HUES6 (cell line): ENCODE data around the gene PEX11G.

Experiments used
- H3K27ac ChIP-seq: 2 replicates; pipeline ENCODE4 v1.7.0; 2013; ENCODE audit warnings: low read depth, mild to moderate bottlenecking, low read length, inconsistent platforms
- H3K27me3 ChIP-seq: 2 replicates; pipeline ENCODE4 v1.6.1; 2013; ENCODE audit warnings: low read length; ENCODE audit not compliant: control insufficient read depth, insufficient read depth
- H3K36me3 ChIP-seq: 2 replicates; pipeline ENCODE4 v1.6.1; 2013; ENCODE audit warnings: low read length; ENCODE audit not compliant: control insufficient read depth, insufficient read depth
- H3K4me1 ChIP-seq: 2 replicates; pipeline ENCODE4 v1.6.1; 2013; ENCODE audit warnings: low read length; ENCODE audit not compliant: control insufficient read depth, insufficient read depth
- H3K4me3 ChIP-seq: 2 replicates; pipeline ENCODE4 v1.5.1; 2013; ENCODE audit warnings: low read depth, low read length
- H3K9ac ChIP-seq: one replicate; pipeline ENCODE4 v1.6.1; 2013; ENCODE audit warnings: mild to moderate bottlenecking, low read length
- H3K9me3 ChIP-seq: 2 replicates; pipeline ENCODE4 v1.6.1; 2013; ENCODE audit warnings: low read depth, low read length; ENCODE audit not compliant: control insufficient read depth, insufficient read depth

PEX11G gene

DNA sequence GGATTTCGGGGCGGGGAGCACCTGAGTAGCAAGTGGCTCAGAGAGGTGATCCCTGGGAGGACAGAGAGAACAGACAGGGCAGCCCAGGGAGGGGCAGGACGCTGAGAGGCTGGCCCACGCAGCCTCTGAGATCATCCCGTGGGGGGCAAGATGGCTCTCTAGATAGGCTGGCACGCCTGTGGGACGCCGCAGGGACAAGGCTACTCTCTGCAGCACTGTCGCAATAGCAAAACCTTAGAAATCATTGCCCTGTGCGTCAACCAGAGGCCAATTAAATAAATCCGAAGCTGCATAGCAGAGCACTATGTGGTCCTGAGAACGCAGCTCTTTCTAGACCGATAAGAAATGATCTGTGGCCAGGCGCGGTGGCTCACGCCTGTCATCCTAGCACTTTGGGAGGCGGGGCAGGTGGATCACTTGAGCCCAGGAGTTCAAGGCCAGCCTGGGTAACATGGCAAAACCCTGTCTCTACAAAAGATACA lies 5.1 kb downstream of the PEX11G start:
- H3K9me3 ChIP-seq = peaks cover 2% of the 10 kb centered on the region; the same call in 1 of the 2 replicates

DNA sequence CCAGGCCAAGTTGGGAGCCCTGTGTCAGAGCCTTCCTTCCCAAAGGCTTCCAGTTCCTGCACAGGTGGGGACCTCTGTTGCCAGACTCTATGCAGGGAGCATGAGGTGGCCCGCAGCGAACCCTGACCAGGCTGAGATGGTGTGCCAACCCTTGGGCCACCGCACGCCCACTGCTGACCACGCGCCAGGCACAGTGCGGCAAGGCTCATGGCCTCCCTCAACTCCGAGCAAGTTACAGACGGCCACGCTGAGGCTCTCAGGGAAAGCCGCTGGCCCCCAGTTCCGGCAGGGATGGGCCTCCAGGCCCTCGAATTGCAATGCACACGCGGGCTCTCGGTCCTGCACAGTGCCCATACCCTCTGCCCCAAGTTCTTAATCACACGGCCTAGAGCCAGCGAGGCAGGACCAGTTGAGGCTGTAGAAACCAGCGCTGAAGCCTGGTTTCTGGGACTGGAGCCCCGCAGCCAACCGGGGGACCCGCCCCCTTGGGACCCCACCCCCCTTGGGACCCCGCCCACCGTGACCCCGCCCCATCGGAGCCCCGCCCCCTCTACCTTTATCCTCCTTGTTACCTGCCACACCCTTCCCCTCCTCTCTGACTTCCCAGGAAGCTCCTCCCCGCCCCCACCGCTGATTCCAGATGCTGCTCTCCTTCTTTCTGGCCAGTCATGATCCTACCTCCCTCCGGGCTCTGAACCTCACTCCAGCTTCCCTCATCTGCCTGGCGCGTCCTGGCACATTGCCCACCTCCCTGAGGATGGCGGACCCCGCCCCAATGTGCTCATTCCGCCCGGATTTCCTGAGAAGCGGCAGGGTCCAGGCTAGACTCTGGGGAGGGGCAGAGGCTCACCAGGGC lies 6.0 kb downstream of the PEX11G start:
- Histone ChIP-seq H3K9ac (peak overlapping the region; percentile 21), H3K36me3 (no peaks in the 10 kb centered on the region), H3K27ac (0 out of 2 replicates have a peak overlapping the region, but pooled peaks have one; percentile 5), H3K27me3 (no peaks in the 10 kb centered on the region), H3K9me3 (peaks cover 2% of the 10 kb centered on the region; the same call in 1 of the 2 replicates), H3K4me1 (peaks cover 22% of the 10 kb centered on the region), H3K4me3 (peak overlapping the region; percentile 52)

More for the DNA sequence above, 5.1 kb downstream of the PEX11G start:
- no peaks in the 10 kb centered on the region for H3K27me3 ChIP-seq
- H3K27ac ChIP-seq = no peak overlapping the region
- H3K4me3 ChIP-seq = peak overlapping the region; percentile 52
- no peak overlapping the region for H3K9ac ChIP-seq
- no peaks in the 10 kb centered on the region for H3K36me3 ChIP-seq
- H3K4me1 ChIP-seq = peaks cover 22% of the 10 kb centered on the region

DNA sequence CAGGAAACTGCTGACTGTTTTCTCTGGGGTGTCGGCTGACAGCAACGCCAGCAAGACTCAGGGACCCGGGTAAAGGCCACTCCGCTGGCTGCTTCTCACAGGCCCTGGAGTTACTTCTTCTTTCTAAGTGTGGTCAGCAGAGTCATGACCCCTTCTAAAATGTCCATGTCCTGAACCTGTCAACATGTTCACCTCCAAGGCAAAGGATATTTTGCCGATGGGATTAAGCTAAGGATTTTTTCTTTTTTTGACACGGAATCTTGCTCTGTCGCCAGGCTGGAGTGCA lies 7.9 kb downstream of the PEX11G start:
- Histone ChIP-seq H3K4me1 (peaks cover 22% of the 10 kb centered on the region), H3K9me3 (peaks cover 2% of the 10 kb centered on the region; the same call in 1 of the 2 replicates), H3K4me3 (no peak overlapping the region), H3K27ac (peak overlapping the region; percentile 50; the same call in 1 of the 2 replicates), H3K27me3 (no peaks in the 10 kb centered on the region), H3K9ac (no peak overlapping the region), H3K36me3 (no peaks in the 10 kb centered on the region)

DNA sequence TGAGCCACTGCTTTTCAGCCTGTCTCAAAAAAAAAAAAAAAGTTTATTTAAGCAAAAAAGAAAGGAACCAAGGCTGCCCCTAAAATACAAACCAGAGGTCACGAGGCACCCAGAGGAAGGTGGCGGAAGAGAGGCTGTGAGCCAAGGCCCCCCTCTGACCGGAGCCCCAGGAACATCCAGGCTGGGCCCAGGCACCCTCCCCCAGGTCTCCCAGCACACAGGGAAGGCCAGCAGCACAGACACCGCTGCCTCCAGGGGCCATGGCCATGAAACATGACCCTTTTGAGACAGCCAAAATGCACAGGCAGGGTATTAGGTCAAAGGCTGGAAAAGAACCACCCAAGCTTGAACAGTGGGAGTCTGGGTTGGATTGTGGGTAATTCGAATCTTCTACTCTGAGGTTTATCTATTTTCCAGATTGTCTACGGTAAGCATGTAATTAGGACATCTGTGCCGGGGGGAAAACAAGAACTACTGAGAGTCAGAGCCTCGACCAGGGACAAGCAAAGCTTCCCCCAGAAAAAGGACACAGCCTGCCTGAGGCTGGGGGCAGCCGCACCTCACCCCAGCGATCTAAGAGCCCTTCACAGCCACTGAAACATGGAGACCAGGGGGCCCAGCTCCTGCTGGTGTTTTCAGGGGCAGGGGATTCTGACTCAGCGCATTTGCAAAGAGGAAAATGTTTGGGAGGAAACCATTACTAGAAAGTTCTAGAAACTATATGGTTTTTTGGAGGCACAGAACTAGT lies 8.4 kb downstream of the PEX11G start:
- Histone ChIP-seq H3K27ac (peak overlapping the region; percentile 50; the same call in 1 of the 2 replicates), H3K4me3 (no peak overlapping the region), H3K36me3 (no peaks in the 10 kb centered on the region), H3K27me3 (no peaks in the 10 kb centered on the region), H3K9me3 (peaks cover 2% of the 10 kb centered on the region; the same call in 1 of the 2 replicates), H3K4me1 (peaks cover 22% of the 10 kb centered on the region), H3K9ac (peak overlapping the region; percentile 31)

DNA sequence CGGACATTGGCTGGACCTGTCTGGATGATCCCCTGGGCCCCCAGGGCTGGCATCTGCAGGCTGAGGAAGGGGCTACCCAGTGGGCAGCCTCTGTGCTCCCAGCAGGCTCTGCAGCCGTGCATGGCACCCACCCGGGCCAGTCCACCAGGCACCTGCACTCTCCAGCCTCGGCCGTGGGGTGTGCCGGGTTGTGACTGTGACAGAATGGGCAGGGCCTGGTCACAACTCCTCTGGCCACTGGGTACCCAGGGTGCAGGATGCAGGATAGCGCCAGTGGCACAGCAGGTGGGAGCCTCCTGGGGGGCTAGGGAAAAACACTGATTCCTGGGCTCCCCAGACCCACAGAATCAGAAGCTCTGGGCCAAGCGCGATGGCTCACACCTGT lies 10.0 kb downstream of the PEX11G start:
- H3K9me3 ChIP-seq = peaks cover 2% of the 10 kb centered on the region; the same call in 1 of the 2 replicates
- no peak overlapping the region for H3K4me3 ChIP-seq
- no peaks in the 10 kb centered on the region for H3K27me3 ChIP-seq
- H3K9ac ChIP-seq = no peak overlapping the region
- H3K27ac ChIP-seq = no peak overlapping the region
- no peaks in the 10 kb centered on the region for H3K36me3 ChIP-seq
- peaks cover 22% of the 10 kb centered on the region for H3K4me1 ChIP-seq

DNA sequence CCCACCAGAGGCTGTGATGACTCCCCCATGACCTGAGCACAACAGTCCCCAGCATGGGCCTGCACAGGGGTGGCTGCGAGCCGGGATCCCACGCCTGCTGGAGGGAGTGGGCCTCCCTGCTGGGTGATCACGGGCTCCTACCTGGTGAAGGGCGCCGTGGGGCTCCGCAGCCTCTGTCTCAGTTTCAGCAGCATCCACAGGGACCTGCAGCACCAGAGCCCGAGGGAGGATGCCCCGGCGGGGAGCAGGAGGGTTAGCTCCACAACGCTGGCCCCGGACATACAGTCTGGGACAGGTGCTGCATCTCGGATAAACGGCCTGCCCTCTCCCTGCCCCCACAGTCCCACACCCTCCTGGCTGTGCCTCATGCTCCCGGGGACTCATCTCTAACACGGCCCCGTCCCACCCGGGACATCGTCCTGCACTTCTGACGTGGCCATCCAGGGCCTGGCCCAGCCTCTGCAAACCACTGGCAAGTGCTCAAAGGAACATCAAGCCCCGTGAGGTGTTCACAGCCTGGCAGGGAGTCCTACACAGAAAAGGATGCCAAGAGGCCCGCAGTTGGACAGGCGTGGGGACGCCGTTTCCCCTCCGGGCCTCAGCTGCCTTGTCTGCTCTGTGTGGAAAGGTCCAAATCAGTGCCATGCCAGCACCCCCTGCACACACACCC lies 10.5 kb downstream of the PEX11G start:
- Histone ChIP-seq H3K36me3 (no peaks in the 10 kb centered on the region), H3K4me1 (peaks cover 16% of the 10 kb centered on the region), H3K27me3 (no peaks in the 10 kb centered on the region), H3K9me3 (peaks cover 2% of the 10 kb centered on the region; the same call in 1 of the 2 replicates), H3K27ac (no peak overlapping the region), H3K9ac (no peak overlapping the region), H3K4me3 (no peak overlapping the region)

DNA sequence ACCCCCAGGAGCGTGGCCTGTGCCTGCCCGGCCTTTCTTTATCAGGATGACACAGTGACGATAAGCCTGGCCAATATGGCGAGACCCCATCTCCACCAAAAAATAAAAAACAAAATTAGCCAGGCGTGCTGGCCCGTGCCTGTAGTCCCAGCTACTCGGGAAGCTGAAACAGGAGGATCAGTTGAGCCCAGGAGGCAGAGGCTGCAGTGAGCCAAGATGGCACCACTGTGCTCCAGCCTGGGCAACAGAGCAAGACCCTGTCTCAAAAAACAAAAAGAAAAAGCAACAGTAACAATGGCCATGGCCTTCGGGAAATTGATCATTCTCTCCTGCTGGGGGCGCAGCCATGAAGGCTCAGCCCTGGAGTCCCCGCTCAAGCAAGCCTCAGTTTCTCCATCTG lies 11.1 kb downstream of the PEX11G start:
- Histone ChIP-seq H3K27me3 (no peaks in the 10 kb centered on the region), H3K9ac (no peak overlapping the region), H3K27ac (no peak overlapping the region), H3K4me3 (no peak overlapping the region), H3K36me3 (no peaks in the 10 kb centered on the region), H3K9me3 (peaks cover 2% of the 10 kb centered on the region; the same call in 1 of the 2 replicates), H3K4me1 (peaks cover 13% of the 10 kb centered on the region)

DNA sequence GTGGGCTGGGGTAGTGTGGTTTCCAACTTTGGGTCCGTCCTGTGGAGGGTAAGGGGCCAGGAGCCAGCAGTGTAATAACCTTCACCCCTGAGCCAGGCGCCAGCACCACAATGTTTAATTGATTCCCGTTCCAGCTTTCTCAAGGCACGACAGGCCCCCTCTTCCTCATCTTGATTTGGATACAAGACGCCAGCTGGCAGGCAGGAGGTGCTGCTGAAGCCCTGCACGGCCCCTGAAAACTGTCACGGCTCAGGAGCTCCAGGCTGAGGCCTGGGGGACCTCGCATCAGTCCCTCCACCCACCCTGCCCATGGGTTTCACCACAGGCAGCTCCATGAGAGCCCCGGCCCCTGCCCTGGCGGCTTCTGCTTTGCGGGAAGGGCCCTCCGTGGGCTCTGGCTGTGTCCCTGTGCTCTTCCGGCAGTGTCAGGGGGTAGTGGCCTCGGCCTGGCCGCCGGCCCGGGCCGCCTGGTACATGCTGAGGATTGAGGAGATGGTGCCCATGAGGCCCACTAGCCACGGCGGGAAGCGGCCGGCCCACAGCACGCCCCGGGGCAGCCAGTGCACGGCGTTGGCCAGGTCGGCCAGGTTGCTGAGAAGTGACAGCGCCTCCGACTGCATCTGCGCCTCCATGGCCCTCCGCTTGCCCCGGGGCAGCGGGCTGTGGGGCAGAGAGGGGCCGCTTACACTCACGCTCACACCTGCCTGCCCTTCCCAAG lies 11.9 kb downstream of the PEX11G start:
- Histone ChIP-seq H3K27me3 (no peaks in the 10 kb centered on the region), H3K4me1 (peaks cover 10% of the 10 kb centered on the region), H3K9me3 (peaks cover 2% of the 10 kb centered on the region; the same call in 1 of the 2 replicates), H3K36me3 (peaks cover 5% of the 10 kb centered on the region; the same call in 1 of the 2 replicates), H3K4me3 (no peak overlapping the region), H3K27ac (no peak overlapping the region), H3K9ac (no peak overlapping the region)

DNA sequence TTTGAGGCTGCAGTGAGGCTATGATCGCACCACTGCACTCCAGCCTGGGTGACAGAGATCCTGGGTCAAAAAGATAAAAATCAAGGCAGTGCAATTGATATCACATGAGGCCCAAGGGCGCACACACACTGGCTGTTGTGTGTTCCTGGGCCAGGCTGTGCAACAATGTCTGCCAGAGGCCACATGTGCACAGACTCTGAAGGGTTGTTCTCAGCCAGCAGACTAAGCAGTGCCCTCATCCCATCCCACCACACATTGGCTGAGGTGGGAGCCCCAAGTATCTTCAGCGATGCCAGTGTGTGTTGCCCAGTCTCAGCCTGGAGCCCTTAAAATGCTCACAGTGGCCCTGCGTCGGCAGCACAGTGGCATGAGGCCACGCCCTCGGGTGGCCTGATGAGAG lies 12.6 kb downstream of the PEX11G start:
- no peak overlapping the region for H3K9ac ChIP-seq
- peaks cover 10% of the 10 kb centered on the region for H3K4me1 ChIP-seq
- no peak overlapping the region for H3K4me3 ChIP-seq
- no peaks in the 10 kb centered on the region for H3K27me3 ChIP-seq
- H3K27ac ChIP-seq = no peak overlapping the region
- H3K9me3 ChIP-seq = no peaks in the 10 kb centered on the region
- H3K36me3 ChIP-seq = peaks cover 11% of the 10 kb centered on the region

DNA sequence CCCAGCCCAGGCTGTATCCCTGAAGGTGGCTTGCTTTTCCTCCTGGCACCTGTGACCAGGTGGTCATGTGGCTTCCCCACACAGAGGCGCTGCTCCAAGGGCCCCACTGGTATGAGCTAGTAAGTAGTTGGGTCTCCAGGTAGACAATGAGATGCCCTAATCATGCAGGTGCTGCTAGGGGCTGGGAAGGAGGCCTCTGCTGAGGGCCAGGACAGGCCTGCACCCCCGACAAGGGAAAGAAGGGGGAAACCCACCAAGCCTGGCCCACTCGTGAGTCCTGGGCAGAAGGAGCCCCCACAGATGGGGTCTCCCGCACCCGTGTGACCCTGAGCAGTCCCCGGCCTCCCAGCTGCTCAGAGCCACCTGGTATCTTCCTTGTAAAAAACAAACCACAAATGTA lies 13.2 kb downstream of the PEX11G start:
- no peak overlapping the region for H3K9ac ChIP-seq
- H3K4me3 ChIP-seq = no peak overlapping the region

More for the DNA sequence above, 13.2 kb downstream of the PEX11G start:
- peaks cover 17% of the 10 kb centered on the region for H3K36me3 ChIP-seq
- H3K4me1 ChIP-seq = peaks cover 6% of the 10 kb centered on the region
- H3K27me3 ChIP-seq = no peaks in the 10 kb centered on the region
- H3K27ac ChIP-seq = no peak overlapping the region
- H3K9me3 ChIP-seq = no peaks in the 10 kb centered on the region
